SHP77 treated with DMSO at 0.1 percent for 48 hours (cell line): ENCODE measurements around the gene NECTIN4.

Experiments
- DNase-seq: peaks from one replicate; lab custom pipeline; 2025; lab: John Stamatoyannopoulos, UW

The NECTIN4 gene

GRCh38 chr1:161111527-161111926 is 22.2 kb upstream of the NECTIN4 start:
- DNase-seq, result no peak

- DNase-seq, result no peak
Measured at GRCh38 chr1:161111117-161111516, 21.8 kb upstream of the NECTIN4 start.

GRCh38 chr1:161106431-161106830 is 17.1 kb upstream of the NECTIN4 start:
- no peak for DNase-seq

GRCh38 chr1:161100556-161100955 is 11.2 kb upstream of the NECTIN4 start:
- DNase-seq, result no peak

GRCh38 chr1:161099090-161099802 is 9.9 kb upstream of the NECTIN4 start:
- no peak for DNase-seq

GRCh38 chr1:161098210-161099068 is 9.1 kb upstream of the NECTIN4 start, which contains the start of gene KLHDC9:
KLHDC9 (plus strand) TSS chr1:161098361; CDS start chr1:161098536, 175 bp downstream.
- DNase-seq, result peak; percentile 88

GRCh38 chr1:161096530-161096929 is 7.2 kb upstream of the NECTIN4 start:
- DNase-seq, result no peak

- no peak for DNase-seq
Measured at GRCh38 chr1:161096015-161096414, 6.7 kb upstream of the NECTIN4 start.

- no peak for DNase-seq
Measured at GRCh38 chr1:161095230-161095629, 5.9 kb upstream of the NECTIN4 start.

GRCh38 chr1:161094481-161094880 is 5.1 kb upstream of the NECTIN4 start:
- DNase-seq, result no peak

- DNase-seq, result no peak
Measured at GRCh38 chr1:161092621-161093028, 3.3 kb upstream of the NECTIN4 start.

GRCh38 chr1:161091796-161092507 is 2.6 kb upstream of the NECTIN4 start:
- DNase-seq, result no peak

GRCh38 chr1:161091093-161091492 is 1.7 kb upstream of the NECTIN4 start:
- DNase-seq, result no peak

GRCh38 chr1:161090617-161091016 is 1.3 kb upstream of the NECTIN4 start:
- no peak for DNase-seq

GRCh38 chr1:161089938-161090337 is 580 bp upstream of the NECTIN4 start:
- DNase-seq, result no peak

- DNase-seq, result no peak
Measured at GRCh38 chr1:161088587-161089110, 709 bp downstream of the NECTIN4 start.

GRCh38 chr1:161086457-161086856 is 2.9 kb downstream of the NECTIN4 start:
- no peak for DNase-seq

- no peak for DNase-seq
Measured at GRCh38 chr1:161085165-161085564, 4.2 kb downstream of the NECTIN4 start.

GRCh38 chr1:161084597-161084988 is 4.8 kb downstream of the NECTIN4 start:
- DNase-seq, result no peak

GRCh38 chr1:161083748-161084596 is 5.4 kb downstream of the NECTIN4 start:
- no peak for DNase-seq

GRCh38 chr1:161082996-161083747 is 6.2 kb downstream of the NECTIN4 start:
- DNase-seq, result no peak
